Activated T-helper 1 cell treated with anti-CD3 and anti-CD28 coated beads, Interleukin-12 subunit alpha, Interleukin-12 subunit beta, Interleukin-2, Interleukin-4 antibody, amounts not matched to agents 30 ng/mL and 10 ng/mL and 1 ng/mL, durations not matched to agents 14 hours and 24 hours and 36 hours (primary cell): Measurements from ENCODE around the gene ZBTB48. TPM values are rescaled to one million over a fixed set of nuclear protein-coding genes. Genes with fewer than 3 reads are reported as not detected.
"Not testable (repeated sequence)": the region's sequence is repeated elsewhere in the genome, so short reads cannot be mapped to it uniquely, and the experiment has no call there.

Experiments used
- DNase-seq: peaks from one replicate; pipeline ENCODE4 v3.0.0; 2021; ENCODE audit warnings: low spot score
- H3K27ac Mint-ChIP-seq: one replicate; pipeline ENCODE4 v1.8.0; 2021; ENCODE audit warnings: mild to moderate bottlenecking, mixed read lengths
- H3K27me3 Mint-ChIP-seq: one replicate; pipeline ENCODE4 v1.8.0; 2022; ENCODE audit warnings: mild to moderate bottlenecking, moderate library complexity, mixed read lengths; ENCODE audit not compliant: insufficient read depth
- H3K36me3 Mint-ChIP-seq: one replicate; pipeline ENCODE4 v1.8.0; 2021; ENCODE audit warnings: low read depth, mixed read lengths
- H3K4me1 Mint-ChIP-seq: one replicate; pipeline ENCODE4 v1.8.0; 2021; ENCODE audit warnings: low read depth, mixed read lengths
- H3K4me3 Mint-ChIP-seq: one replicate; pipeline ENCODE4 v1.8.0; 2021; ENCODE audit warnings: mild to moderate bottlenecking, moderate library complexity, mixed read lengths
- H3K9me3 Mint-ChIP-seq: one replicate; pipeline ENCODE4 v1.8.0; 2021; ENCODE audit warnings: mixed read lengths
- intact Hi-C: fragments of 100-400 bp; cut with micrococcal nuclease; formaldehyde crosslinking; loops from one replicate; pipeline ENCODE4 v1.15.1; 2024
- total RNA-seq: library from RNA; stranded (reverse); gene quantifications from 2 replicates; pipeline ENCODE4 v1.2.3, GENCODE V29; 2022

The ZBTB48 gene
- total RNA-seq, 1 donor from 2014 or later = 35.7 TPM

GRCh38 chr1:6630027-6630426, 50.2 kb downstream of the ZBTB48 start:
- intact Hi-C loops = no loop called here

GRCh38 chr1:6631058-6631457, 51.3 kb downstream of the ZBTB48 start:
- intact Hi-C loops = no loop called here
- Mint-ChIP-seq H3K27me3 (no peaks in the 10 kb centered on the region), H3K36me3 (peaks cover 26% of the 10 kb centered on the region), H3K4me1 (peaks cover 15% of the 10 kb centered on the region), H3K27ac (no peak overlapping the region), H3K4me3 (no peak overlapping the region), H3K9me3 (no peaks in the 10 kb centered on the region)
- no peak for DNase-seq

More at GRCh38 chr1:6630027-6630426, 50.2 kb downstream of the ZBTB48 start:
- Mint-ChIP-seq H3K36me3 (peaks cover 24% of the 10 kb centered on the region), H3K4me3 (no peak overlapping the region), H3K27me3 (no peaks in the 10 kb centered on the region), H3K4me1 (peaks cover 19% of the 10 kb centered on the region), H3K27ac (peak overlapping the region; percentile 18), H3K9me3 (no peaks in the 10 kb centered on the region)
- no peak for DNase-seq

- Mint-ChIP-seq H3K4me3 (no peak overlapping the region), H3K9me3 (no peaks in the 10 kb centered on the region), H3K27me3 (no peaks in the 10 kb centered on the region), H3K4me1 (peaks cover under 1% of the 10 kb centered on the region), H3K36me3 (peaks cover 25% of the 10 kb centered on the region), H3K27ac (no peak overlapping the region)
- no peak for DNase-seq
- intact Hi-C loops = no loop called here
These were observed 53.1 kb downstream of the ZBTB48 start for GRCh38 chr1:6632588-6633514.

GRCh38 chr1:6634371-6635052, 54.7 kb downstream of the ZBTB48 start:
- no peaks in the 10 kb centered on the region for H3K9me3 Mint-ChIP-seq
- no peak for DNase-seq
- intact Hi-C loops = no loop called here
- H3K27ac Mint-ChIP-seq = no peak overlapping the region
- H3K36me3 Mint-ChIP-seq = peaks cover 24% of the 10 kb centered on the region
- H3K27me3 Mint-ChIP-seq = no peaks in the 10 kb centered on the region
- H3K4me3 Mint-ChIP-seq = no peak overlapping the region
- H3K4me1 Mint-ChIP-seq = no peaks in the 10 kb centered on the region

GRCh38 chr1:6635161-6635909, 55.5 kb downstream of the ZBTB48 start:
- Mint-ChIP-seq H3K36me3 (peaks cover 20% of the 10 kb centered on the region), H3K27ac (no peak overlapping the region), H3K4me1 (no peaks in the 10 kb centered on the region), H3K27me3 (no peaks in the 10 kb centered on the region), H3K4me3 (no peak overlapping the region), H3K9me3 (no peaks in the 10 kb centered on the region)
- DNase-seq = no peak
- intact Hi-C loops = no loop called here

DNA sequence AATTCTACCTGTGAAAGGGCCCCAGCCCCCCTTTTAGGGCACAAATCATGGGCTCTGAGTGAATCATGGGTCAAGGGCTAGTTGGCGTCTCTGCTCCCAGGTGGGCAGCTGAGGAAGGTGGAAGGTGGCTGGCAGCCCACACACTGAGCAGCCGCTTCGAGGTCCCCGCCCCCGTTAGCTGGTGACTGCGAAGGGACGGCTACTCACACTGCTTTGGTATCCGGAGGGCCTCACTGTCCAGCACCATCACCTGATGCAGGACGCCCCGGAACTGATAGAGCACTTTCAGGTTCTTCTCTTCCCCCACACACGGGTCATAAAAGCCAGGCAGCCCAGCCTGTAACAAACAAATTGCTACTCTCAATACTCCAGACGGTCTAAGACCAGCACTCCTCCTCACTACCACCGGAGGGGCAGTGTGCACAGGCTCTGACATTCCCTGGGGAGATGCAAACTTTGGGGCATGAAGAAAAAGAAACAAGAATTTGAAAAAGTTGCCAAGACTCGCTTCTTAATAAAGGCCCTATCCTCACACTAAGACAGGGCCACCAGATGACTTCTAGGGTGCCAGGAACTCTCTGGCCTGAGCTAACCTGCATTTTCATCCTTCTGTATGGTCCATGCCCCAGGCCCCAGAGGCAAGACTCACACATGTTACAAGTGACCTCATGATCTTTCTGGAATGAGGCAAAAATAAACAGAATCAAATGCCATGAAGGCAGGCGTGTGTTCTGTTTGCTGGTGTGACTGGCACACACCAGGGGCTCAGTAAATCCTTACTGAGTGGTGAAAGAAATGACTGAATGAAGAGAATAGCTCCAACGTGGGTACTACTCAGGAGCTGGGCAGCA, 56.3 kb downstream of the ZBTB48 start:
- DNase-seq = no peak
- Mint-ChIP-seq H3K27me3 (no peaks in the 10 kb centered on the region), H3K4me3 (no peak overlapping the region), H3K4me1 (no peaks in the 10 kb centered on the region), H3K27ac (no peak overlapping the region), H3K36me3 (peaks cover 19% of the 10 kb centered on the region), H3K9me3 (no peaks in the 10 kb centered on the region)
- intact Hi-C loops = no loop called here

DNA sequence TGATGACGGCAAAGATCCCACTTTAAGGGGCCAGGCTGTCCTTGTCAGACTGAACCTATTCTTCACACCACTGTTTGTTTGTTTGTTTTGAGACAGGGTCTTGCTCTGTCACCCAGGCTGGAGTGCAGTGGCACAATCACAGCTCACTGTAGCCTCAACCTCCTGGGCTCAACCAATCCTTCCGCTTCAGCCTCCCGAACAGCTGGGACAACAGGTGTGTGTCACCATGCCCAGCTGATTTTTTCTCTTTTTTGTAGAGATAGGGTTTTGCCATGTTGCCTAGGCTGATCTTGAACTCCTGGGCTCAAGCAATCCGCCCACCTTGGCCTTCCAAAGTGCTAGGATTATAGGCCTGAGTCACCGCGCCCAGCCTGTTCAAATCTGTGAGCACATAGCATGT, 57.0 kb downstream of the ZBTB48 start:
- H3K4me1 Mint-ChIP-seq, intact Hi-C loops, H3K4me3 Mint-ChIP-seq, H3K9me3 Mint-ChIP-seq, DNase-seq, H3K27ac Mint-ChIP-seq, H3K27me3 Mint-ChIP-seq: not testable (repeated sequence)
- H3K36me3 Mint-ChIP-seq = peaks cover 21% of the 10 kb centered on the region

DNA sequence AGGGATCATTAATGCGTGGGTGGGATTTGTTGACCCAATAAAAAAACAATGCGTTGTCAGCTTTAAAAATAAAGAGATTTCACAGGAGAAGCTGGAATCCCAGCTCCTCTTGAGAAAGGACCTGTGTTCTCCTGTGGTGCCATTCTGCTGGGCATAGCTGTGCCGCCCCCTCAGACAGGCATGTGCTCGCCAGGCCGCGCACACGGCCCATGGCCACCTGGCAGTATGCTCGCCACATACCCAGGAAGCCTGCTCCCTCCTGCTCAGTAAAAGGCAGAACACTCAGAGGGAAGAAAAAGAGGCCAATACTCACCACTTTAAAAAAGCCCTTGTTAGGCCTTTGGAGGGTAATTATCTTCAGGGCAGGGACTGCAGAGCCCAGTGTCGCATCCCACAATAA, 58.0 kb downstream of the ZBTB48 start:
- no peak for DNase-seq
- Mint-ChIP-seq H3K4me1 (no peaks in the 10 kb centered on the region), H3K27ac (no peak overlapping the region), H3K36me3 (peaks cover 27% of the 10 kb centered on the region), H3K27me3 (no peaks in the 10 kb centered on the region), H3K4me3 (no peak overlapping the region), H3K9me3 (no peaks in the 10 kb centered on the region)
- intact Hi-C loops = no loop called here

- no peak for DNase-seq
- no peaks in the 10 kb centered on the region for H3K27me3 Mint-ChIP-seq
- peaks cover 28% of the 10 kb centered on the region for H3K36me3 Mint-ChIP-seq
- intact Hi-C loops = no loop called here
- H3K9me3 Mint-ChIP-seq = no peaks in the 10 kb centered on the region
- H3K4me1 Mint-ChIP-seq = no peaks in the 10 kb centered on the region
- no peak overlapping the region for H3K27ac Mint-ChIP-seq
- H3K4me3 Mint-ChIP-seq = no peak overlapping the region
These were observed 58.4 kb downstream of the ZBTB48 start for GRCh38 chr1:6638226-6638625.

Other genes with a start within 250 kb of the ZBTB48 start
- 124 and 126 TPM in 2 replicates for gene ACOT7, start 186.2 kb upstream of the ZBTB48 start, total RNA-seq
- gene HES2, start 160.1 kb upstream of the ZBTB48 start, total RNA-seq = 0.27 and 0.29 TPM in 2 replicates
- 1.2 and 1.8 TPM in 2 replicates for gene ESPN, start 155.2 kb upstream of the ZBTB48 start, total RNA-seq
- gene TNFRSF25, start 113.8 kb upstream of the ZBTB48 start, total RNA-seq = 151 and 158 TPM in 2 replicates
- 1.8 and 2.2 TPM in 2 replicates for gene PLEKHG5, start 88.3 kb upstream of the ZBTB48 start, total RNA-seq
- 50.4 and 58.9 TPM in 2 replicates for gene NOL9, start 25.5 kb upstream of the ZBTB48 start, total RNA-seq
- not detected in 2 replicates for gene TAS1R1, start 24.7 kb upstream of the ZBTB48 start, total RNA-seq
- 27.8 and 28.1 TPM in 2 replicates for gene KLHL21, start 22.9 kb downstream of the ZBTB48 start, total RNA-seq
- gene PHF13, start 33.7 kb downstream of the ZBTB48 start, total RNA-seq = 18.8 and 19.5 TPM in 2 replicates
- gene THAP3, start 44.9 kb downstream of the ZBTB48 start, total RNA-seq = 22.2 and 23.5 TPM in 2 replicates
- gene DNAJC11, start 121.8 kb downstream of the ZBTB48 start, total RNA-seq = 81.4 and 84.4 TPM in 2 replicates
- gene CAMTA1, start 205.5 kb downstream of the ZBTB48 start, total RNA-seq = 57.2 and 63.7 TPM in 2 replicates